SK-N-SH treated with all-trans-retinoic acid at 6 μM for 48 hours (cell line): ENCODE data around the gene FLOT1.
"Not testable (repeated sequence)": the region's sequence is repeated elsewhere in the genome, so short reads cannot be mapped to it uniquely, and the experiment has no call there.

Experiments used
- ARNTL ChIP-seq: fragments of 450-650 bp; formaldehyde crosslinking; IDR thresholded peaks from 2 replicates; pipeline ENCODE4 v1.5.0; 2020; ENCODE audit warnings: low read depth, mild to moderate bottlenecking, moderate library complexity, borderline replicate concordance
- CREB5 ChIP-seq: fragments of 250-450 bp; sonication (Bioruptor Pico); IDR thresholded peaks from 2 replicates; pipeline ENCODE4 v1.5.1; 2020; ENCODE audit warnings: low read depth, mild to moderate bottlenecking, moderate library complexity
- ISL1 ChIP-seq: fragments of 250-450 bp; sonication (Bioruptor Pico); IDR thresholded peaks from 2 replicates; pipeline ENCODE4 v2.1.2; 2022; ENCODE audit warnings: mild to moderate bottlenecking, moderate library complexity
- OSR1 ChIP-seq: fragments of 250-450 bp; sonication (Bioruptor Pico); IDR thresholded peaks from 2 replicates; pipeline ENCODE4 v1.8.0; 2022; ENCODE audit warnings: moderate library complexity, mild to moderate bottlenecking, inconsistent platforms
- SNAI2 ChIP-seq: fragments of 250-450 bp; sonication (Bioruptor Pico); IDR thresholded peaks from 2 replicates; pipeline ENCODE4 v1.5.0; 2020; ENCODE audit warnings: mild to moderate bottlenecking, moderate library complexity

- not testable (repeated sequence) for TF ChIP-seq ISL1 (CRISPR knock-in tag); CREB5; ARNTL (CRISPR knock-in tag); OSR1 (CRISPR knock-in tag); SNAI2 (CRISPR knock-in tag)
These were observed 14.0 kb upstream of the FLOT1 start for GRCh38 chr6:30756405-30757003.
